ENCODE data around the gene ADIPOR2. TPM values are rescaled to one million over a fixed set of nuclear protein-coding genes. Genes with fewer than 3 reads are reported as not detected.

ADIPOR2 gene
- total RNA-seq, 1 experiment from 2014 or later, result 45.3 TPM

DNA sequence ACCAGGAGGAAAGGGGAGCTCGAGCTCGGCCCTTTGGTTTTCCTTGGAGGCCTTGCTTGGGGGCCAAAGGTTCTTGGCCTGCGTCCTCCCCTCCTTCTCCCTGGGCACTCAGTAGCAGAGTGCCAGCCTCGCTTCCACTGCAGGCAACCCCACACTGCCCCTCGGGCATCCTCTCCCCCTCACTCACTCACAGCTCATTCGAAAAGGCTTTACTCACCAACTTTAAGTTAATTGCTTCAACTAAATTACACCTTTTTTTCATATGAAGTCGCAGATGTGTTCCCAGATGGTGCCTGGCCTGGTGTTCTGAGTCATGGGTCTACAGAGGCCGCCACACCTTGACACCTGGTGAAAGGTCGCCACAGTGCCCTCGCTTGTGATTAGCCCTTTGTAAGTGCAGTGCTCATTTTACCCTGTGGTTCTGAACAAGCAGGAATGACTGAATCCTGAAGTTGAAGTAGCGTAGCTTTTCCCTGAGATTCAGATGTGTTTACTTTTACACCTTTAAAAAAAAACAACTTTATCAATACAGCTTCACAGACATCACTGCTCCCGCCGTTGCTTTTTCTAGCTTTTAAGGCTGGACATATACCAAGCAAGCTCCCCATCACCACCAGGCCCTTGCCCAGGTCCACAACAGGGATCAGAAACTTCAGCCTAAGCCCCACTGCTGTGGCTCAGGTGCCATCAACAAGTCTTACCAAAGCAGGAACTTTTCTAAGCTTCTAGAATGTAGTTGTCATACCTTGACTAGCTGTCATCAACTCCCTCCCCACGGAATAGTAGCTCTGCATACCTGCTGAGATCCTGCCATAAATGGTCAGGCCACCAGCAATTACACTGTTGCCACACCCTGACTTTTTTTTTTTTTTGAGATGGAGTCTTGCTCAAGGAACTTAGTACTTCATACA is 20.3 kb upstream of the ADIPOR2 start:
- H3K9me3 Mint-ChIP-seq, result no peaks in the 10 kb centered on the region
- no peaks in the 10 kb centered on the region for H4K20me1 ChIP-seq (ENCODE audit: control insufficient read depth, insufficient read depth, insufficient read length)
- no peaks in the 10 kb centered on the region for H3K79me1 ChIP-seq (ENCODE audit: insufficient read depth, low read depth, low read length, poor library complexity, severe bottlenecking)
- no peak overlapping the region for H4K8ac ChIP-seq (replicated peaks; ENCODE audit: insufficient read length, low read depth, low read length)
- no peak overlapping the region for H3K18ac ChIP-seq (ENCODE audit: insufficient read length, low read depth, low read length)
- H2BK120ac ChIP-seq (ENCODE audit: low read depth, low read length, poor library complexity, severe bottlenecking), result no peak overlapping the region
- H3K27me3 Mint-ChIP-seq (ENCODE audit: low read depth), result peaks cover 3% of the 10 kb centered on the region
- H3K79me2 ChIP-seq (ENCODE audit: insufficient read depth, low read length), result no peaks in the 10 kb centered on the region
- H2AK5ac ChIP-seq (ENCODE audit: insufficient read length, low read length), result no peak overlapping the region
- no peak overlapping the region for H3K27ac Mint-ChIP-seq
- no peak overlapping the region for H3K9ac ChIP-seq (ENCODE audit: extremely low read depth, insufficient read length, low read length)
- H3K4me2 ChIP-seq (ENCODE audit: insufficient read depth, insufficient read length, low read length), result no peak overlapping the region
- no peak overlapping the region for H3K14ac ChIP-seq (ENCODE audit: insufficient read depth, low read length)
- H2AFZ ChIP-seq (ENCODE audit: low read length), result no peak overlapping the region
- no peaks in the 10 kb centered on the region for H3K27me3 ChIP-seq (ENCODE audit: insufficient read depth, low read length)
- no peak overlapping the region for H3K27ac ChIP-seq (ENCODE audit: insufficient read length, low read depth, low read length)
- WGBS (ENCODE audit: extremely low coverage, insufficient read length, low lambda C conversion rate), result no CpG with 5 or more reads among the region's 14 CpGs
- H4K5ac ChIP-seq (ENCODE audit: insufficient read length, low read depth, low read length), result no peak overlapping the region
- H3K4ac ChIP-seq (ENCODE audit: low read depth, low read length), result no peak overlapping the region
- H3K9me3 ChIP-seq (ENCODE audit: control insufficient read depth, low read depth, low read length), result no peaks in the 10 kb centered on the region
- TF ChIP-seq CTCF (conservative IDR thresholded peaks at IDR 0.05), result no peak
- H2BK20ac ChIP-seq (ENCODE audit: low read depth, low read length, poor library complexity, severe bottlenecking), result no peak overlapping the region
- H3K4me1 Mint-ChIP-seq, result 0 out of 4 replicates have a peak, but pooled peaks cover 2 to 3% of the 10 kb centered on the region in 2 experiments
- H2BK5ac ChIP-seq (ENCODE audit: insufficient read length, low read length), result no peak overlapping the region
- no peak overlapping the region for H2BK12ac ChIP-seq (ENCODE audit: insufficient read length, low read depth, low read length)
- no peaks in the 10 kb centered on the region for H3K36me3 Mint-ChIP-seq (ENCODE audit: insufficient read depth in 1 of 3, low read depth in 3 of 3)
- H2BK15ac ChIP-seq (ENCODE audit: low read depth, low read length), result no peak overlapping the region
- peak; percentile 26 for DNase-seq
- H3T11ph ChIP-seq (ENCODE audit: low read length), result no peak overlapping the region
- no peak overlapping the region for H3K23ac ChIP-seq (ENCODE audit: insufficient read length, low read depth, low read length)
- H3K56ac ChIP-seq (ENCODE audit: insufficient read length, low read depth, low read length), result no peak overlapping the region
- no peak overlapping the region for H4K91ac ChIP-seq (ENCODE audit: insufficient read length, low read depth, low read length)
- H3K4me1 ChIP-seq (ENCODE audit: insufficient read depth, low read length), result no peaks in the 10 kb centered on the region
- no peaks in the 10 kb centered on the region for H3K23me2 ChIP-seq (ENCODE audit: insufficient read length, low read depth, low read length, poor library complexity, severe bottlenecking)
- H3K4me3 Mint-ChIP-seq, result no peak overlapping the region
